SK-N-SH treated with all-trans-retinoic acid at 6 μM for 48 hours (cell line): ENCODE results near the gene ATP12A.

Experiments
- ATAC-seq: fragments of 200-7000 bp; cut with Tn5 transposase; 3 replicates; pipeline ENCODE4 v1.9.1; 2020; ENCODE audit warnings: mild to moderate bottlenecking, moderate library complexity
- ARNTL ChIP-seq: fragments of 450-650 bp; formaldehyde crosslinking; IDR thresholded peaks from 2 replicates; pipeline ENCODE4 v1.5.0; 2020; ENCODE audit warnings: low read depth, mild to moderate bottlenecking, moderate library complexity, borderline replicate concordance
- BACH2 ChIP-seq: fragments of 250-450 bp; sonication (Bioruptor Pico); IDR thresholded peaks from 2 replicates; pipeline ENCODE4 v1.9.0; 2021; ENCODE audit warnings: mild to moderate bottlenecking, borderline replicate concordance
- CREB5 ChIP-seq: fragments of 250-450 bp; sonication (Bioruptor Pico); IDR thresholded peaks from 2 replicates; pipeline ENCODE4 v1.5.1; 2020; ENCODE audit warnings: low read depth, mild to moderate bottlenecking, moderate library complexity
- CSDC2 ChIP-seq: fragments of 250-450 bp; sonication (Bioruptor Pico); IDR thresholded peaks from 2 replicates; pipeline ENCODE4 v1.5.0; 2020; ENCODE audit warnings: mild to moderate bottlenecking, moderate library complexity
- CSRNP3 ChIP-seq: fragments of 250-450 bp; sonication (Bioruptor Pico); IDR thresholded peaks from 2 replicates; pipeline ENCODE4 v1.5.1; 2021; ENCODE audit warnings: mild to moderate bottlenecking, moderate library complexity
- ESRRG ChIP-seq: fragments of 250-450 bp; sonication (Bioruptor Pico); IDR thresholded peaks from 2 replicates; pipeline ENCODE4 v1.6.1; 2021; ENCODE audit warnings: mild to moderate bottlenecking
- GLIS3 ChIP-seq: fragments of 250-450 bp; sonication (Bioruptor Pico); IDR thresholded peaks from 2 replicates; pipeline ENCODE4 v1.5.0; 2020; ENCODE audit warnings: mild to moderate bottlenecking, moderate library complexity
- OSR1 ChIP-seq: fragments of 250-450 bp; sonication (Bioruptor Pico); IDR thresholded peaks from 2 replicates; pipeline ENCODE4 v1.8.0; 2022; ENCODE audit warnings: moderate library complexity, mild to moderate bottlenecking, inconsistent platforms
- PATZ1 ChIP-seq: fragments of 250-450 bp; sonication (Bioruptor Pico); IDR thresholded peaks from 2 replicates; pipeline ENCODE4 v1.8.0; 2020; ENCODE audit warnings: mild to moderate bottlenecking, moderate library complexity, borderline replicate concordance
- PPARA ChIP-seq: fragments of 250-450 bp; sonication (Bioruptor Pico); IDR thresholded peaks from 2 replicates; pipeline ENCODE4 v1.5.0; 2020; ENCODE audit warnings: mild to moderate bottlenecking, borderline replicate concordance
- SNAI2 ChIP-seq: fragments of 250-450 bp; sonication (Bioruptor Pico); IDR thresholded peaks from 2 replicates; pipeline ENCODE4 v1.5.0; 2020; ENCODE audit warnings: mild to moderate bottlenecking, moderate library complexity
- TCF4 ChIP-seq: fragments of 250-450 bp; sonication (Bioruptor Pico); IDR thresholded peaks from 2 replicates; pipeline ENCODE4 v1.8.0; 2021; ENCODE audit warnings: mild to moderate bottlenecking, moderate library complexity, borderline replicate concordance
- TOX ChIP-seq: fragments of 250-450 bp; sonication (Bioruptor Pico); IDR thresholded peaks from 2 replicates; pipeline ENCODE4 v1.8.0; 2021; ENCODE audit warnings: mild to moderate bottlenecking, moderate library complexity, borderline replicate concordance
- TSHZ2 ChIP-seq: fragments of 250-450 bp; sonication (Bioruptor Pico); IDR thresholded peaks from 2 replicates; pipeline ENCODE4 v1.5.0; 2020; ENCODE audit warnings: mild to moderate bottlenecking, moderate library complexity
- ZC3H10 ChIP-seq: fragments of 250-450 bp; sonication (Bioruptor Pico); IDR thresholded peaks from 2 replicates; pipeline ENCODE4 v1.5.1; 2021; ENCODE audit warnings: mild to moderate bottlenecking, moderate library complexity
- ZFP3 ChIP-seq: fragments of 250-450 bp; sonication (Bioruptor Pico); IDR thresholded peaks from 2 replicates; pipeline ENCODE4 v1.5.0; 2020; ENCODE audit warnings: mild to moderate bottlenecking, moderate library complexity
- ZNF70 ChIP-seq: fragments of 450-650 bp; formaldehyde crosslinking; IDR thresholded peaks from 2 replicates; pipeline ENCODE4 v1.5.0; 2020; ENCODE audit warnings: mild to moderate bottlenecking, moderate library complexity
- TF ChIP-seq, protein P1 (sequence below): fragments of 250-450 bp; sonication (Bioruptor Pico); IDR thresholded peaks from 2 replicates; pipeline ENCODE4 v1.8.0; 2021; ENCODE audit warnings: low read depth, mild to moderate bottlenecking, moderate library complexity, borderline replicate concordance

Gene ATP12A

DNA sequence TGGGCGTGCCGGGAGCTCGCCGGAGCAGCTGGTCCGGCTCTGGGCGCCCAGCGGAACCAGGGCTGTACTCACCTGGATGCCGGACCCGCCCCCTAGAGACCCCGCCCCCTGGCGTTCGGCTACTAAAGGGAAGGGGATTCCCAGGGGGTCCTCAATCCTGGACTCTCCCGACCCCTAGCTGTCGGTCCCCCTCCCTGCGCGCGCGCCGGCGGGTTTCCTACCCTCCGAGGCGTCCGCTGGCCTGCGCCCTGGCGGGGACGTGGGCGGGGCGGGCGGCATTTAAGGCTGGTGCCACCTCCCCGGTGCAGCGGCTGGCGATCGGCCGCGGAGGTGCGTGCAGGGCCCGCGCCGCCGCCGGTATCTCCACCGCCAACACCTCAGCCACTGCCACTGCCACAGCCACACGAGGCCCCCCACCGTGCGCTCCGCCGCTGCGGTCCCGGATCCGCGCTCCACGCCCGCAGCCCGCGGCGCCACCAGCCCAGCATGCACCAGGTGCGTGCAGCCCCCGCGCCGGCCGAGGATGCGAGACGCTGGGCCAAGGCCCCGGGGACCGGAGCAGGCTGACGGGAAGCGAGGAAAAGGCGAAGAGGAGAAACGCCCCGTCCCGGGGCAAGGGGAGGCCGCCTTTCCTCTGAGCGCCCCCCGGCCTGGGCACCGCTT, at the start of gene ATP12A:
ATP12A (plus strand) TSS at position 151 of the 663 bp plus-strand sequence; CDS start at position 487, 336 bp downstream.
- TF ChIP-seq GLIS3 (CRISPR knock-in tag): no peak
- no peak for TF ChIP-seq CREB5 (CRISPR knock-in tag)
- no peak for TF ChIP-seq OSR1 (CRISPR knock-in tag)
- TF ChIP-seq BACH2: no peak
- TF ChIP-seq CSDC2: no peak
- TF ChIP-seq ESRRG (CRISPR knock-in tag): no peak
- TF ChIP-seq SNAI2: no peak
- no peak for TF ChIP-seq TSHZ2
- no peak for TF ChIP-seq ZNF70 (CRISPR knock-in tag)
- TF ChIP-seq ZFP3 (CRISPR knock-in tag): no peak
- no peak for TF ChIP-seq TCF4
- no peak for TF ChIP-seq ZC3H10 (CRISPR knock-in tag)
- TF ChIP-seq TOX (CRISPR knock-in tag): no peak
- ATAC-seq: no peak

- no peak for ATAC-seq
- TF ChIP-seq ARNTL (CRISPR knock-in tag): no peak
- TF ChIP-seq PATZ1: no peak
- TF ChIP-seq, protein P1, sequence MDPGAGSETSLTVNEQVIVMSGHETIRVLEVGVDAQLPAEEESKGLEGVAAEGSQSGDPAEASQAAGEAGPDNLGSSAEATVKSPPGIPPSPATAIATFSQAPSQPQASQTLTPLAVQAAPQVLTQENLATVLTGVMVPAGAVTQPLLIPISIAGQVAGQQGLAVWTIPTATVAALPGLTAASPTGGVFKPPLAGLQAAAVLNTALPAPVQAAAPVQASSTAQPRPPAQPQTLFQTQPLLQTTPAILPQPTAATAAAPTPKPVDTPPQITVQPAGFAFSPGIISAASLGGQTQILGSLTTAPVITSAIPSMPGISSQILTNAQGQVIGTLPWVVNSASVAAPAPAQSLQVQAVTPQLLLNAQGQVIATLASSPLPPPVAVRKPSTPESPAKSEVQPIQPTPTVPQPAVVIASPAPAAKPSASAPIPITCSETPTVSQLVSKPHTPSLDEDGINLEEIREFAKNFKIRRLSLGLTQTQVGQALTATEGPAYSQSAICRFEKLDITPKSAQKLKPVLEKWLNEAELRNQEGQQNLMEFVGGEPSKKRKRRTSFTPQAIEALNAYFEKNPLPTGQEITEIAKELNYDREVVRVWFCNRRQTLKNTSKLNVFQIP (CRISPR knock-in tag): no peak
- no peak for TF ChIP-seq SNAI2
- TF ChIP-seq ZC3H10 (CRISPR knock-in tag): no peak
- TF ChIP-seq CSRNP3 (CRISPR knock-in tag): no peak
- TF ChIP-seq TOX (CRISPR knock-in tag): no peak
- TF ChIP-seq, all 23 proteins: peak for 0
Measured at GRCh38 chr13:24630851-24631620, 49.2 kb upstream of the ATP12A start.

DNA sequence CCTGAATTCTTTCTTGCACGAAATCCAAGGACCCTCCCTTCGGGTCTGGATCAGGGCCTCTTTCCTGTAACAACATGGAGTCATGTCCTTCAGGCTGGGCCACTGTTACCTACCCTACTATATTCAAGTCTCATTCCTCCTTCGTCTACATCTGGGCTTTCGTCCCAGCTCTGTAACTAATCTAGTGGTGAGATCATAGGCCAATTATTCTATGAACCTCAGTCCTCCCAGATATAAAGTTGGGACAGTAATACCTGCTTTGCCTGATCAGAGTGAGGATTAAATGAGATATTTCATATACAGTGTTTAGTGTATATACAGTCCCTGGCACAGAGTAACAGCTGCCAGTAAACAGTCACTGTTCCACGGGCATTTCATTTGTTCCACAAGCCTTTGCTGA, 48.3 kb upstream of the ATP12A start:
- no peak for TF ChIP-seq PATZ1
- TF ChIP-seq CSDC2: no peak
- TF ChIP-seq CREB5 (CRISPR knock-in tag): no peak
- TF ChIP-seq BACH2: no peak
- no peak for TF ChIP-seq GLIS3 (CRISPR knock-in tag)
- no peak for TF ChIP-seq ZC3H10 (CRISPR knock-in tag)
- TF ChIP-seq PPARA (CRISPR knock-in tag): no peak
- TF ChIP-seq TOX (CRISPR knock-in tag): no peak
- no peak for TF ChIP-seq TSHZ2
- ATAC-seq: no peak
